Inflammatory macrophage treated with lipopolysaccharide for 4 hours (primary cell): ENCODE measurements around the gene CD93.

Experiments used
- DNase-seq: peaks from one replicate; pipeline ENCODE4 v3.0.0-alpha.2; 2020

The CD93 gene

GRCh38 chr20:23086056-23086566, at the start of gene CD93:
TSS of gene CD93 (minus strand) at chr20:23086324. CDS start at chr20:23086192, 132 bp downstream.
- peak; percentile 49 for DNase-seq

- no peak for DNase-seq
Measured at GRCh38 chr20:23133560-23133998, 47.5 kb upstream of the CD93 start.

GRCh38 chr20:23132930-23133559, 46.9 kb upstream of the CD93 start:
- DNase-seq, result peak; percentile 82

- peak; percentile 91 for DNase-seq
Measured at GRCh38 chr20:23132293-23132929, 46.3 kb upstream of the CD93 start.

- no peak for DNase-seq
Measured at GRCh38 chr20:23131766-23132165, 45.6 kb upstream of the CD93 start.

- DNase-seq, result peak; percentile 51
Measured at GRCh38 chr20:23130622-23131140, 44.6 kb upstream of the CD93 start.

- no peak for DNase-seq
Measured at GRCh38 chr20:23129891-23130621, 43.9 kb upstream of the CD93 start.

- peak; percentile 34 for DNase-seq
Measured at GRCh38 chr20:23129266-23129665, 43.1 kb upstream of the CD93 start.

GRCh38 chr20:23128461-23129125, 42.5 kb upstream of the CD93 start:
- DNase-seq, result no peak

- no peak for DNase-seq
Measured at GRCh38 chr20:23127506-23128279, 41.6 kb upstream of the CD93 start.

GRCh38 chr20:23126281-23127061, 40.3 kb upstream of the CD93 start:
- peak; percentile 78 for DNase-seq

- peak; percentile 91 for DNase-seq
Measured at GRCh38 chr20:23125625-23126191, 39.6 kb upstream of the CD93 start.

GRCh38 chr20:23125159-23125558, 39.0 kb upstream of the CD93 start:
- no peak for DNase-seq

GRCh38 chr20:23123886-23124285, 37.8 kb upstream of the CD93 start:
- no peak for DNase-seq

- DNase-seq, result no peak
Measured at GRCh38 chr20:23122796-23123655, 36.9 kb upstream of the CD93 start.

GRCh38 chr20:23122321-23122720, 36.2 kb upstream of the CD93 start:
- DNase-seq, result no peak

GRCh38 chr20:23121751-23122320, 35.7 kb upstream of the CD93 start:
- no peak for DNase-seq

- DNase-seq, result no peak
Measured at GRCh38 chr20:23120936-23121750, 35.0 kb upstream of the CD93 start.

- DNase-seq, result no peak
Measured at GRCh38 chr20:23120261-23120660, 34.1 kb upstream of the CD93 start.
